NB4 (cell line): ENCODE results near the gene ZBTB20.
A peak's percentile ranks its signal among the peaks of the same experiment; 100 is the strongest.

Experiments used
- DNase-seq: peaks from one replicate; pipeline ENCODE4 v3.0.0; 2010; ENCODE audit warnings: low read depth
- H3K4me3 ChIP-seq: one replicate; pipeline ENCODE4 v1.5.1; 2011; ENCODE audit warnings: mild to moderate bottlenecking, low read depth, low read length, moderate library complexity
- MYC ChIP-seq: IDR thresholded peaks from 2 replicates; pipeline ENCODE4 v1.6.1; 2011; ENCODE audit warnings: low read depth, low read length
- POLR2A ChIP-seq: IDR thresholded peaks from 2 replicates; pipeline ENCODE4 v1.6.1; 2011; ENCODE audit warnings: mild to moderate bottlenecking; ENCODE audit not compliant: insufficient read length; ENCODE audit errors: extremely low read depth
- TF ChIP-seq, protein P1 (sequence below): IDR thresholded peaks from 2 replicates; pipeline ENCODE4 v1.6.1; 2011; ENCODE audit warnings: low read depth, low read length
- TF ChIP-seq, protein P2 (sequence below): IDR thresholded peaks from one replicate; pipeline ENCODE4 v1.5.1; 2012; ENCODE audit warnings: low read depth, low read length

The ZBTB20 gene

DNA sequence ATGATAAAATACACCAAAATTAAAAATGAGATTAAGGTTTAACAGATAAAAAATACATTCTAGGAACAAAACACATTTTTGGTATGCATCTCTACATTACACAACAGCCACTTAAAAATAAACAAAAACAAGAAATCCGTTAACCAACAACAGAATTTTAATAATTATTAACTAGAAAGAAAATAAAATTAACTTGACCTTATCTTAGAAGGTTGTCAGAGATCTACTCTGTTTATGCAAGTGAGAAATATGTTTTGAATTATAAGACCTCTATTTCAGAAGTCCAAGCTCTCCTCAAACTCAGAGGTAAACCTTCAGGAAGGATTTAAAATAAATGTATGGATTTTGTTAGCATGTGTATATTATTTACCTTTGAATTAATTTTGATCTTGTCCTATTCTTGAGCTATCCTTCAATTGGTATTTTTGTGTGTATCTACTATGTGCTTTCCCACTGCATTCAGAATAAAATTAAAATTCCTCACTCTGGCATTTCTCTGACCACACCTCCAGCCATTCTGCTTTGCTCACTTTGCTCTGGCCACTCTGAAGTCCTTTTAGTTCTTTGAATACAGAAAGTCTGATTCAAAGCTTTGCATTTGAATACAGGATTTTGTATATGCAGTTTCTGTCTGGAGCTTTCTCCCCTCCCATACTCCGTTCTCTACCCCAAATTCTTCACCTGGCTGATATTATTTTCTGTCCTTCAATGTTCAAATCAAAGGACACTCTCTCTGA lies 352.0 kb downstream of the ZBTB20 start:
- no peak overlapping the region for H3K4me3 ChIP-seq
- no peak for TF ChIP-seq MYC
- TF ChIP-seq, protein P1, sequence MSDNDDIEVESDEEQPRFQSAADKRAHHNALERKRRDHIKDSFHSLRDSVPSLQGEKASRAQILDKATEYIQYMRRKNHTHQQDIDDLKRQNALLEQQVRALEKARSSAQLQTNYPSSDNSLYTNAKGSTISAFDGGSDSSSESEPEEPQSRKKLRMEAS: no peak
- TF ChIP-seq, protein P2, sequence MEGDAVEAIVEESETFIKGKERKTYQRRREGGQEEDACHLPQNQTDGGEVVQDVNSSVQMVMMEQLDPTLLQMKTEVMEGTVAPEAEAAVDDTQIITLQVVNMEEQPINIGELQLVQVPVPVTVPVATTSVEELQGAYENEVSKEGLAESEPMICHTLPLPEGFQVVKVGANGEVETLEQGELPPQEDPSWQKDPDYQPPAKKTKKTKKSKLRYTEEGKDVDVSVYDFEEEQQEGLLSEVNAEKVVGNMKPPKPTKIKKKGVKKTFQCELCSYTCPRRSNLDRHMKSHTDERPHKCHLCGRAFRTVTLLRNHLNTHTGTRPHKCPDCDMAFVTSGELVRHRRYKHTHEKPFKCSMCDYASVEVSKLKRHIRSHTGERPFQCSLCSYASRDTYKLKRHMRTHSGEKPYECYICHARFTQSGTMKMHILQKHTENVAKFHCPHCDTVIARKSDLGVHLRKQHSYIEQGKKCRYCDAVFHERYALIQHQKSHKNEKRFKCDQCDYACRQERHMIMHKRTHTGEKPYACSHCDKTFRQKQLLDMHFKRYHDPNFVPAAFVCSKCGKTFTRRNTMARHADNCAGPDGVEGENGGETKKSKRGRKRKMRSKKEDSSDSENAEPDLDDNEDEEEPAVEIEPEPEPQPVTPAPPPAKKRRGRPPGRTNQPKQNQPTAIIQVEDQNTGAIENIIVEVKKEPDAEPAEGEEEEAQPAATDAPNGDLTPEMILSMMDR: no peak
- TF ChIP-seq POLR2A: no peak
- DNase-seq: no peak

DNA sequence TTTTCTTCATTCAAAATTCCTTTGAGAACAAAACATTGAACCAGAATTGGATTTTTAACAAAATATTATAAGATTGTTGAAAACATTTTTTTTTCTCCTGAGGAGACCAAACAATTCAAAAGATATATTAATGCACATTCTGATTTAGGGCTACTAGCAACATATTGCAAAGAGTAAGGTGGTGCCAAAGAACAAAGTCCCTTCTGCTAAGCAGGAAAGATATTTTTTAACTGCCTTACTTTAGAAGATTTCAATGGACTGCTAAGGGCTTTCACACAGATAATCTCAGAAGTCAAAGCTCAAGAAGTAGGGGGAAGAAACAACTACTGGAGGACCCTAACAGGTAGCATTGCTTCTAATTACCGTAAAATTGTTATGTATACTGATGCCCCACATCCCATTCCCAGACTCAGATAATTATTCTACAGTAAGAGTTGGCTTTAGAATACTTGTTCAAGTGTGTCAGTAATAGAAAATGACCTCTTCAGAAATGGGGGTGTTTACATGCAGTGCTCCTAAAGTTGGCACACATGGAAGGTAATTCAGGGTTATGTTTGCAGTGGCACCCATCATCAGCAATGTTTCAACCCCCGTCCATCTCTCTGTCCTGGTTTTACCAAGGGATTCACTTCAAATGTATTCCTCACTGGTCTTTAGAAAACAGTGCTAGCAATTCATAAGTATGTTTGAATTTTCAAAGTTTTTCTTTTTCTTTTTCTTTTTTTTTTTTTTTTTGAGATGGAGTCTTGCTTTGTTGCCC lies 354.7 kb downstream of the ZBTB20 start:
- no peak for DNase-seq
- TF ChIP-seq MYC (no peak), POLR2A (no peak)
- TF ChIP-seq, protein P1: no peak
- TF ChIP-seq, protein P2: no peak
- H3K4me3 ChIP-seq: no peak overlapping the region

DNA sequence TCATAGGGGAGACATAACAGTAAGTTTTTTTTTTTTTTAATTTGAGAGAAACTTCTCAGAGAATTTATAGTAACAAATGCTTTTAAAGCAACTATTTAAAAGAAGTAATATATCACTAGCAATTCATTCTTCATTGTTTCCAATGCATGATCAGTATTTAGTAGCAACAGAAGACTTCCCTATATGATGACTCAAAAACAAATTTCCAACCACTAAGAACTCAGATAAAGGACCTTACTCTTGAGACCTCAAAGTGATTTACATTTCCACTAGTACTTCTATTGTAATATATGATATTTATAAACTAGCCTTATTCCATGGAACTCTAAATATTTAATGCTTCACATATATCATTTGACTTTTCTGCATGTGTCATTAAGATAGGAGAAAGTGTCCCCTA lies 356.3 kb downstream of the ZBTB20 start:
- TF ChIP-seq MYC (no peak), POLR2A (no peak)
- TF ChIP-seq, protein P2: no peak
- TF ChIP-seq, protein P1: no peak
- no peak overlapping the region for H3K4me3 ChIP-seq
- DNase-seq: no peak

DNA sequence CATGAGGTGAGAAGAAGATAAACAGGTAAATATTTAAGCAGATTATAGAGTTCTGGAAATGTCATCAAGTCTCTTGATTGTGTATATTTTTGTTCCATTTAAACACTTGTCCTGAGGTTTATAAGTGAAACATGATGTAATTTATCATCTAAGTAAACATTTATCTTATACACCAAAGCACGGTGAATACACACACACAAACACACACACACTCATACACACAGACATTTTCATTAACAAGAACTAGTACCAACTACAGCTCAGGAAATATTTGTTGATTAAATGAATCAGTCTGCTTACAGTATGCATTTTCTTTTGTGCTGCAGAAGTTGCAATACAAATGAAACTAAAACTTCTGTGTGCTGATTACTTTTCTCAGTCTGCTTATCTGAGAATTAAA lies 357.3 kb downstream of the ZBTB20 start:
- no peak overlapping the region for H3K4me3 ChIP-seq
- TF ChIP-seq POLR2A: no peak
- TF ChIP-seq, protein P1: no peak
- no peak for TF ChIP-seq MYC
- DNase-seq: no peak

DNA sequence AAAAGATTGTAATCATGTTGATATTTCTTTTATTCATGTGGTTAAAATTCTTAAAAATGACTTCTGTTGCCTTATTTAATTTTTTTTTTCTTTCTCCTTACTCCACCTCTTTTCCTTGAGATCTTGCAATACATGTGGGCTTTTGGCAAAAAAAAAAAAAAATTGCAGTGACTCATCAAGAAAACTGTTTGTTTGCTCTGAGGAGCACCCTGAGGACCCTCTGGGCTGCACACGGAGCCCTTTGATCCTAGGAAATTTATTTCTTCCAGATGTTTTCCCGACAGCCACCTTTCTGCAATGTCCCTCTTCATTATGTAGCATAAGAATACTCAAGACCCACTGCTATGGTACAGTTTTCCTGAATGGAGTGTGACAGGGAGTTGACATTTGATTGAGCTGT lies 371.7 kb downstream of the ZBTB20 start:
- no peak overlapping the region for H3K4me3 ChIP-seq
- TF ChIP-seq, protein P2: no peak
- no peak for TF ChIP-seq POLR2A
- TF ChIP-seq, protein P1: no peak
- TF ChIP-seq MYC: no peak
- no peak for DNase-seq

DNA sequence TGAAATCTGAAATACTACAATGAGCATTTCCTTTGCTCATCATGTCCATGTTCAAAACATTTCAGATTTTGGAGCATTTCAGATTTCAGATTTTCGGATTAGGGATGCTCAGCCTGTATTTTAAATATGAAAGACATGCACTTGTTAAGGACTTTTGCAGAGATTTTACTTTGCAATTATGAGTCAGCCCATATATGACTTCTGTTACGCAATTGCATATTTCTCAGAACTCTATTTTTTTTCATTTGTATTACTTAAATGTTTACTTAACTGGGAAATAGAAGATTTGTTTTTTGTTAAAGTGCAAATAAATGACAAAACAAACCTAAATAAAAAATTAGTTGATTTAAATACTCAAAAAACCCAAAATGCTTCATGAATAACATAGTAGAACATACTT lies 376.2 kb downstream of the ZBTB20 start:
- peak; percentile 1 for DNase-seq
- TF ChIP-seq, protein P2: no peak
- no peak for TF ChIP-seq MYC
- TF ChIP-seq, protein P1: no peak
- no peak for TF ChIP-seq POLR2A
- H3K4me3 ChIP-seq: no peak overlapping the region
